Measurements from ENCODE around the gene APMAP.

APMAP gene, protein sequence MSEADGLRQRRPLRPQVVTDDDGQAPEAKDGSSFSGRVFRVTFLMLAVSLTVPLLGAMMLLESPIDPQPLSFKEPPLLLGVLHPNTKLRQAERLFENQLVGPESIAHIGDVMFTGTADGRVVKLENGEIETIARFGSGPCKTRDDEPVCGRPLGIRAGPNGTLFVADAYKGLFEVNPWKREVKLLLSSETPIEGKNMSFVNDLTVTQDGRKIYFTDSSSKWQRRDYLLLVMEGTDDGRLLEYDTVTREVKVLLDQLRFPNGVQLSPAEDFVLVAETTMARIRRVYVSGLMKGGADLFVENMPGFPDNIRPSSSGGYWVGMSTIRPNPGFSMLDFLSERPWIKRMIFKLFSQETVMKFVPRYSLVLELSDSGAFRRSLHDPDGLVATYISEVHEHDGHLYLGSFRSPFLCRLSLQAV

DNA sequence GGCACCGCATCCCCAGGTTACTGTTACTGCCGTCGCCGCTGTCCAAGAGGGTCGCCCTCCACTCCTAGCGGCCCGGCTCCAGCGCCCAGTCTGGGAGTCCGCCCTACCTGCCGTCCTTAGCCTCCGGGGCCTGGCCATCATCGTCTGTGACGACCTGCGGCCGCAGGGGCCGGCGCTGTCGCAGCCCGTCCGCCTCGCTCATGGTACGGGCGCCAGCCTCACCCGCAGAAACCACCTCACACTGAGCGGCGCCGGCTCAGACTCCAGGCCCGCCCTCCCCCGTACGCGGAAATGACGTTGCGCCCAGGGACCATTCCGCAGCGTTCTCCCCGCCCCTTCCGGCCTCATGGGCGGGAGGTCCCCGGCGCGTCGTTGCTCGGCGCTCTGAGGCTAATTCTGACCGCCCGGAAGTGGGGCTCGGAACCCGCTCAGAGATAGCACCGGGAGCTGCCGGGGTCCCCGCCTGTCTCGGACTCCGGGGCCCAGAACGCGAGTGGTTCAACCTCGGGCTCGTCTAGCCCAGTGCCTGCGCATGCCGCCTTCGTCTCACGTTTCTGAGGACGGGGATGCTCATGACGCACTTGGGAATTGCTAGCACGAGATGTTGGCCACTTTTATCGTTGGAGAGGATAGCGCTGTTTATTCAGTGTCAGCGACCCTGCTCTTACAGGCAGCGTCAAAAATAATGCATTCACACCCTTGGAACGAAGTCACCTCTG, at the start of gene APMAP:
TSS of gene APMAP (minus strand) at position 265 of the 719 bp plus-strand sequence. CDS start at position 202, 63 bp downstream.
- peak; percentile 96 for DNase-seq (ENCODE audit: low read depth)

DNA sequence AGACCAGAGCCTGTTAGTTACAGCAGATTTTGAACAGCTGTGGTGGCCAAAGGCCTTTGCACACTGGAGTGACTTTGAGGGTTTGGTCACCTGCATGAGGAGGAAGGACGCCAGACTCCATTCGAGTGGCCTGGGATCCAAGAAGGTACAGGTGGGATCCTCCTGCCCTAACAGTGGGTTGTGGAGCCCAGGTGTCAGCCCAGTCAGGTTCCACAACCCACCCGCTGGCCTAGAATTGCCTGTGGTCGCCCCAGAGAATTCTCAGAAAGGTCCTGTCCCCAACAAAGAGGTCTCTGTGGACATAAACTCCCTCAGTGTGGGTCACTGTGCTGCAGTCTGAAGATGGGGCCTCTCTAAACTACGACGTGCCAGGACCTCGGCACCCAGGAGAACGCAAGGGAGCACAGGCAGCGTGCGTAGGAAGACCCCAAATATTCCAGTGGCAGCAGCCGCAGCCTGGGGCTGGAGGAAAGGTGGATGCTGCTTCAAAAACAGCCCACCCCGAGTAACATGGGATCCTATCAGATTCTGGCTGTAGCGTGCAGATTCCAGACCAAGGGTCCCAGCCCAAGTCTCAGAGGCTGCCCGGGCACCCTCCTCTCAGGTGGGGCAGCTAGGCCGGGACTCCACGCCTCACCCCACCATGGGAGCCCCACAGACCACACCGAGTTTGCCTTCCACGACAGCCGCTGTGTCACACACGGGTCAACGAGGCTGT, 49.4 kb upstream of the APMAP start:
- DNase-seq (ENCODE audit: low read depth) = no peak

DNA sequence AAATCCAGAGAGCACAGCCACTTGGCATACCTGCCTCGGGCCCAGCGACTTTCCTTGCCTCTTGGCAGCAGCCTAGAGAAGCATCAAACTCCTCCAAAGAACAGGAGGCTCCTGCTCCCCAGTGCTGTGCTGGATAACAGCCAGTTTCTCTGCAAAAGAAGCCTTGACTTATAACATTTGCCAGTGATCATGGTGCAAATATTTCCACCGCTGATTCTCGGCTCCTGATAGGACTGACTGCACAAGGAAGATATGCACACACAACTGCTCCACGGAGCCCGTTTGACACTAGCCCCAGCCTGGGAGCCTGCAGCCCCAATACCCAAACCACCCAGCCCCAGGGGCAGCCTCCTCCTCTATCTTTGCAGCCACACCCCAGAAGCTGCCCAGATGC, 47.9 kb upstream of the APMAP start:
- DNase-seq (ENCODE audit: low read depth) = no peak

DNA sequence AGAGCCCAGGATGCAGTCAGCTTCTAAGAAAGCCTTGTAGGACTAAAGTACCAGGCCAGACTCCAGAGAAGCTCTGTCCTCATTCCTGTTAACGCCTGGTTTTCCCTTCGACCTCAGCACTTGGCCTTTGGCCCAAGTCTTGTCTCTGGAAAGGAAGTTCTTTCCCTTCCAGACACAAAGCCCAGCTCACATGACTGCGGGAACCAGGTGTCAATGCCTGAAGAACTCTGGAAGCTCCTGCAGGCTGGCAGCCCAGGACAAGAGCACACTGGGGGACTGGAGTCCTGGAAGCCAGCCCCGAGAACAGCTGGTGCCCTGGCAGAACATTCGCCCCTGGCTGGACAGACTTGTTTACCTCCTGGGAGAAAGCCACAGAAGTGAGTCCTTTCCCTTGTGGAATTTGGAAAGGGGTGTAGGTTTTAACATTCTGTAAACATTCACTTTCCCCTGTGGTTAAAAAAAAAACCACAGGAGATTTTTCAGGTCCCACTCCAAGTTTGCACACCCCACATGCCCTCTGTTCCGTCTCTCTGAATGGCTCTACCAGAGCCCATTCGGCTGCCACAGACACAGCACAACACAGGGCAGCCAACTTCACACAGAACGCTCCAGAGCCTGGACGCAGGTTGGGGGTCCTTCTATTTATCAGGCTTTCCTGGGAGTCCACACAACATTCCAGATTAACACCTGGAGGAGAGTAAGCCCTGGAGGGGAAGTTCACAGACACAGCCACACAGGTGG, 47.3 kb upstream of the APMAP start:
- no peak for DNase-seq (ENCODE audit: low read depth)

DNA sequence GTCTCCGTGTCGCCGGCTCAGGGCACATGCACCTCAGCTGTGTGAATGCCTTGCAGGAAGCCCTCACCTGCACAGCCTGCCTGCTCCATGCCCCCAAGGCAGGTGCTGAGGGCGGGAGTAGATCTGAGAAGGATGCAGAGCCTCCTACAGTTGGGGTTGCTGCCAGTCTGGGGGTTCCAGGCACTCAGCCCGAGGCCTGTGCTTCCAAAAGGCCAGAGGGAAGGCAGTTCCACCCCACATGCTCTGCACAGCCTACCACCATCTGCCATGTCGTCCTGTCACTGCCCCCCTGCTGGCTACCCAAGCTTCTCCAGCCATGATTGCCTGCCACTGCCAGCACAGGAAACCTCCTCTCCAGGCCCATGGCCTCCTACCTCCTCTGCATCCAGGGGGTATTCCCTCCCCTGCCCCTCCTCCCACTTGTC, 46.1 kb upstream of the APMAP start:
- DNase-seq (ENCODE audit: low read depth) = no peak

DNA sequence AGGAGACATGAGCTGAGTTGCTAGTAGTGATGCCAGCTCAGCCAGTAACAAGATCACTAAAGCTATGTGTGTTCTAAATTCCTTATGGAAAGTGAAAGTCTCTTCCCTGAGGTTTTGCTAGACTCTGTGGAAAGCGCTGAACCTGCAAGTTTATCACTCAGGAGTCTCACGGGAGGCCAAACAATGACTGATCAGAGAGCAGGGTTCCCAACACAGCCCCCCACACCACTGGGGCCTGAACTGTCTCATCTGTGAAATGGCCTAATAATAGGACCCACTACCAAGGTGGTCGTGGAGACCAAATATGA, 45.5 kb upstream of the APMAP start:
- DNase-seq (ENCODE audit: low read depth) = no peak

DNA sequence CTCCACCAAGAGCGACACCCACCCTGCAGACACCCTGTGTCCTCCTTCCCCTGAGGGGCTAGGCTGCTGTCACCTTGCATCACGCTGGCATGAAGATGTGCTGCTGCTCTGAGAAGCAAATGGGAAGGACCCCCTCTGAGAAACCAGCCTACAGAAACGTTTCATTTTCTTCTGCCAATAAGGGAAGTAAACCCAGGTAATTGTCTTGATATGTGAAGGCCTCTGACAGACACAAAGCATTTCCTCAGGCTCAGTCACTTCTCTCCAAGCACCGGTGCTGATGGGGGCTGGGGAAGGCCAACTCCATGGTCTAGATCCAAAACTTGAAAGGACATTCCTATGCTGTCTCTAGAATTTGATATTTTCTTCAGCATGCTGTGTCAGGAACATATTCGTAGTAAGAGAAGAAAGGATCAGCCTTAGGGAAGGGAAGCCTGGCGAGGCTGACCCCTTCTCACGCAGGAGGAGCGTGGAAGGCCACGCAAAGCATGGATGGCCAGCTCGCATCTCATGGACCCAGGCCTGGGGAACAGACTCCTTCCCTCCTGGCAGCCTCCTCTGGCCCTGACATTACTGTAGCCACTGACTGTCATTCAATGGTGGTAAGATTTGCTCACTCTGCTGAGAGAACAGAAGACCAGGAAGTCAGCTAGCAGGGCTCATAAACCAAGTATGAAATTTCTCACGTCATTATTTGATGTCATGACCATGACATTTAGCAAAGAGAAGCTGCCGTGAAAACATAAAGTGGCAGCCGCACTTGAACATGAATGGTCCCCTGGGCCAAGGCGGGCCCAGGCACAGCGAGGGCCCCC, 44.9 kb upstream of the APMAP start:
- no peak for DNase-seq (ENCODE audit: low read depth)

DNA sequence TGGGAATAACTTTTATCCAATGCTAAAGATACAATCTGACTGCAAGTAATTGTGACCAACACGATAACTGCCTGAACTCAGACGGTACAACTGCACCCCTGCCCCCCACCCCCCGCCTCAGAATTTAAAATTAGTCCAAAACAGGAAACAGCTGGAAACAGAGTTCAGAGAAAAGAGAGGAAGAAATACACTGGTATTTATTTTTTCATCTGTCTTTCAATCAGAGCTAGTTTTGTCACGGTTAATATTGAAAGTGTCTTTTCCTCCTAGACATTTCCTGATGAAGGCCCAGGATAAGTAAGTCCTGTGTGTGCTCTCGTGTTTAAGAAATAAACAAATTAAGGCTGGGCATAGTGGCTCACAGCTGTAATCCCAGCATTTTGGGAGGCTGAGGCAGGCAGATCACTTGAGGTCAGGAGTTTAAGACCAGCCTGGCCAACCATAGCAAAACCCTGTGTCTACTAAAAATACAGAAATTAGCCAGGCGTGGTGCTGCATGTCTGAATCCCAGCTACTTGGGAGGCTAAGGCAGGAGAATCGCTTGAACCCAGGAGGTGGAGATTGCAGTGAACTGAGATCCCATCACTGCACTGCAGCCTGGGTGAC, 43.9 kb upstream of the APMAP start:
- DNase-seq (ENCODE audit: low read depth) = no peak

DNA sequence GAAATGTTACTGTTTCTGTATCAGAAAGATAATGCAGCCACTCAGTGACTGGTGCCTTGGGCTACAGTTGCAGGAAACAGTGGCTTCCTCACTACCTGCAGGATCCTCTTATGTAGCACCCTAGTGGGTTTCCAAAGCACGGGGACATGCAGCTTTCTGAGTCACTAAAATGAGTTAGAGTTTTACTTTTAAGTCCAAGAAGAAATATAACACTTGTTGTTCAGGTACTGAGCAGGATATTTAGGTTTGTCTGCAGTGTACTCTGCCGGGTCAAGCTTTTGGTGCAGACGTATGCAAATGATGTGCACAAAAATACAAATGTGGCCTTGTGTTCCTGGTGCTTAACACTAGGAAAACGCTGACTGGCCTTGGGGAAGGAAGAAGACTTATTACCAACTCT, 43.4 kb upstream of the APMAP start:
- DNase-seq (ENCODE audit: low read depth) = no peak

DNA sequence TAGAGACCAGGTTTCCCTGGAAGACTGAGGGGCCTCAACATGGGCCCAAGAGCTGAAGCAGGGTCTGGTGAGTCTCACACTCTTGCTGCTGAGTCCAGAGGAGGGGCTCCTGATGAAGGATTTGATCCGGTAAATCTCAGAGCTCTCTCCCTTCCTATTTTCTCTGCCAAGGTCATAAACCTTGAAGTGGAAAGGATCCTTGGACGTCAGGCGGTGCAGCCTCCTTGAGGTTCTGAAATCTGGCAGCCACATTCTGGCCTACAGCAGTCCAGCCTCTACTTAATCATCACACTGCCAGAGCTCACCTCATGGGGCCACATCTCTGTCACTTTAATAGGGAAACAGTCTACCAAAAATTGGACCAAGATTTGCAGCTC, 41.4 kb upstream of the APMAP start:
- DNase-seq (ENCODE audit: low read depth) = no peak

DNA sequence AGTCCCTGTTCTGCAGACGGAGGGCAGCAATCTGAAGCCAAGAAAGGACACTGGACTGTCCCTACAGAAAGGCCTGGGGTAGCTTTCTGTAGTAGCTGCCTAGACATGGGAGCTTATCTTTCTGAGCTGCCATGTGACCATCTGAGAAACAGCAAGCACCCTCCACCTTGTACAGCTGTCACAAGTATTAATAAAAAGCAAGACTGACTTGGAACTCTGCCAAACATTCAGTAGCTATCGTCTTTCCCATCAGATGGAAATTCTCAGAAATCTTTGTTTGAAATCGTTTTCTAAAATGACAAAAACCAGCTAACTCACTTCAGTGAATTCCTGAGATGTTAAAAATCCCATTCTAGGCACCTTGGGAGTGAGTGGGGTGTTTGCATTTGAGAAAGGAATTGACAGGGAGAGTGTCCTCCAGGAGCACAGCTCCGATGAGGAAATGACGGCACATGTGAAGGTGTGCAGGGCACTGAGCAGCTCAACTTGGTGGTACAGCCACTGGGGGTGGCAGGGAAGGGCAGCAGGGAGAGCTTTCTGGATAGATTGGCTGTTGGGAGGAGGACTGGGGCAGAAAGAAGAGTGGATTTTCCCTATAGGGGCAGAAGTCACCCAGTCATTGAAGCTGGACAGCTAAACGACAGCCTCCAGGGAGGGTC, 40.8 kb upstream of the APMAP start:
- DNase-seq (ENCODE audit: low read depth) = no peak

DNA sequence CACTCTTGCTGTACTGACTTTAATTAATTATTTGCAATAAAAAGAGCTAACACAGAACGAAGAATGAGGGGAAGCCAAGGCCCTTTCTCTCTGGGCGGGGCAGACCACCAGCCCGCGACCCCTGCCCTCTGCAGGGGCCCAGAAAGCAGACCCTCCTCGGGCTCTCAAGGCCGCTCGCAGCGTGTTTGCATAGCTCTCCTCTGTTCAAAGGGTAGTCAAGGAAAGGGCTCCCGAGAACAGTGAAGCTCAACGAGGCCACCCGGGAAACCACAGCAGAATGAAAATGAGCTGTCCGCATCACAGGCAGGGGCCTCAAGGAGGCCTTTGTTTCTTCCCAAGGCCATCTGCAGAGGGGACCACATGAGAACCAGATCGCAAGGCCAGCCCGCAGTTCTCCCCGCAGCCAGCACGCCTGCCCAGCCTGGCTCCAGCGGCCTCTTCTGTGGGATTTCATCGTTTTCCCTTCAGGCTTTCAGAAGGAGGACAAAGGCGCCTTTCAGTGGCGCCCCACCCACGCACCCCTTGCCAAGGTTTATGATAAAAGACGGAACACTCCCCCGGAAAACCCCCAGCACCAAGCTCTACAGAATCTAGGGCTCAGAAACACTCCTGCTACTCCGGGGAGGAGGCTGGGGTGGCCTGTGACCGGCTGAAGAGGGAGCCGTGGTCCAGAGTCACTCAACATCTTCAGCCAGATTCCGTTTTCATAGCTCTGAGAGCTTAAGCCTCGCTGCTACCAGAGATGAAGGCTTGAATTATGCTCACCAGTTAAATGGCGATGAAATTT, 40.1 kb upstream of the APMAP start:
- no peak for DNase-seq (ENCODE audit: low read depth)

DNA sequence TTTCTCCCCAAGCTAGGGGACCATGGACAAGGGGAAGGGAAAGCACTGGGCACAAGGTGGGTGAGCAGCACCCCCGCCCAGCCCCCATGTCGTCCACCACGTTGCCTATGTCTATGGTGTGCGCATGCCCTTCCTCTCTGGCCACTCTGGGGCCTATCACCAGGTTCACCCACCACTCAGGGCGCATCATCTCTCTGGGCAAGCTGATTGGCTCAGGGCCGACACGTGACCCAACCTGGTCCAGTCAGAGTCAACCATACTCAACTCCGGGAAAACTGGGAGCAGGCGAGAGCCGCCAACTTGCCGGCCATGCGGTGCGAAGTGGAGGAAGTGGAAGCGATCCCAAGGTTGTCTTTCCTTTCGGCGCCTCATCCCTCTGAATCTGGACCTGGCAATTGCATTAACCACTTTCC, 39.5 kb upstream of the APMAP start:
- no peak for DNase-seq (ENCODE audit: low read depth)

DNA sequence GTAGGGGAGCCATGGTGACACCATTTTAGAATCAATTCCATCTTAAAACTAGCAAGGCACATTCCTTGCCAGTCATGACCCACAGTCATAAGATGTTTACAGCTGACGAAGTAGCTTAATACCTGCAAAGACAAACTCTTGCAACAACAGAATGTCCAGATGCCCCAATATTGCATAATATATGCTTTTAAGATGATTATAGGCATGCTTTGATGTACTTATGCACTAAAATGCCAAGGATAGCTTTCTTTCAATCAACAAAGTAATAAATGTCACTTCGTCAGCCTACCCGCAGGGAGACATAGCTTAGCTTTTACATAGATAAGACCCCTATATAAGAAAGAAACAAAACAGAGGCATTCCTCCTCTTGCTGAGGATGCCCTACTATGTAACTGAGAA, 38.7 kb upstream of the APMAP start:
- DNase-seq (ENCODE audit: low read depth) = no peak

DNA sequence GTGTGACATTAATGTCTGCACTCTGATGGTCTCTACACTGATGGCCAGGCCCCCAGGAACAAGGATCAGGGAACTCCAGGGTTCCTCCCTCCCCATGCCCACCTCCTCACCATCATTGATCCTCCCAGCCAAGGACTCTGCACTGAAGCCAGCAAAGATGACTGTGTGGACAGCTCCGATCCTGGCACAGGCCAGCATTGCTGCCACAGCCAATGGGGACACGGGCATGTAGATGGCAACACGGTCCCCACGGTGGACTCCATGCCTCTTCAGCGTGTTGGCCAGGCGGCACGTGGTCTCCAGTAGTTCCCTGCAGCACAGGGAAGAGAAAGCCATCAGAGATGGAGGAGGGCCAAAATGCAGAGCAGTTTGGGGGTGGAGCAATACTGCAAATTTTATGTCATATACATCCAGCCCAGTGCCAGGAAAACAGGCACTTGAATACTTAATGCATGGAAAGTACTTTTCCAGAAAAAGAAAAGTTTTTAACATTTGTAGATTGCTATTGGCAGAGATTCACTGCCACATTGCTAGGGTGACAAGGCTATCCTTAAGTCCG, 38.2 kb upstream of the APMAP start:
- no peak for DNase-seq (ENCODE audit: low read depth)

DNA sequence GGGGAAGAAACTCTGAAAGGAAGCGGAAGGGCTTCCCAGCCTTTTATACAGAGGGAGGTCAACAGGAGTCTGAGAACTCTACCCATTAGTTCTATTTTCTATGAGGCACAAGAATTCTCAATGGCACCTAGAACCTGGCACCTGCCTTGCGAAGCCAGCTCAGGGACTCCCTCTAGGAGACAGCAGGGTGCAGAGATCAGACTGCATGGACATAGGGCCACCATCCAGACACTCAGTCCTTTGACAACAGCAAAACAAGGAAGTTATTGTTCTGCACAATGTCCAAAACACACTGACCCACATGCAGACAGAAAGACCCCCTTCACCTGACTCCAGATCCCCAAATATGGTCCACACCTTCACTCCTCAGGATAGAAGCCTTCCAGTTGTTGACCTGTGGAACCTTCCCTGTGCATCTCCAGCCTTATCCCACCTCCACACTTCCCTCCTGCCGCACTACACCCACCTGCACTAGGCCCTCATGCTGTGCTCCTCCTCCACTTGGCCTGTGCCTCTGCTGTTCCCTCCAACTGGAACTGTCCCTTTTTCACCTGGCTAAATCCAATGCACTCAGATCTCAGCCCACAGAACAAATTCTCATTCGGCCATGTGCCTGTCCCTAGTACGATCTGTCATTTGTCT, 37.6 kb upstream of the APMAP start:
- DNase-seq (ENCODE audit: low read depth) = no peak

DNA sequence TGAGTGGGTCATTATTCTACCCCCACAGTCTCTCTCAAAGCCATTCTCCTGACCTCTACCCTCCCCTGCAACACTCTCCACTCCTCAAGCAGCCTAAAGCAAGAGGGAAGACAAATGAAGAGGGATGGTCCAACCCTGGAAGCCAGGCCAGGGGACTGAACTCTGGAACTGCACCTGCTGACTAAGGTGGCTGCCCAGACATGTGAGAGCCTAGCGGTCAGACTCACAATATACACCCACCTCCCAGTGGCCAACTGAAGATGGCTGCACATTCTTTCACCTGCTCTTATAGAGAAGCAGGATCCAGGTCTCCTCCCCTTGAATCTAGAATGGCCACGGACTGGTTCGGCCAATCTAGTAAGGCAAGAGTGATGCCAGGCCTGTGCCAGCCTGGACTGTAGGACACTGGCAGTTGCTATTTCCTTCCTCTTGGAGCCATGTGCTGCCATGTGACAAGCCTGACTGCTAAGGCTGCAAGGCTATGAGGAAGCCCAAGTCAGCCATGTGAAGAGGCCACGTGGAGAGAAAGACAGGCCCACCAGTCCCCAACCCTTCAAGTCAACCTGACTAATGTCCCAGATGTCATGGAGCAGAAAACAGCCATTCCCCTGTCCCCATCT, 33.5 kb upstream of the APMAP start:
- no peak for DNase-seq (ENCODE audit: low read depth)

DNA sequence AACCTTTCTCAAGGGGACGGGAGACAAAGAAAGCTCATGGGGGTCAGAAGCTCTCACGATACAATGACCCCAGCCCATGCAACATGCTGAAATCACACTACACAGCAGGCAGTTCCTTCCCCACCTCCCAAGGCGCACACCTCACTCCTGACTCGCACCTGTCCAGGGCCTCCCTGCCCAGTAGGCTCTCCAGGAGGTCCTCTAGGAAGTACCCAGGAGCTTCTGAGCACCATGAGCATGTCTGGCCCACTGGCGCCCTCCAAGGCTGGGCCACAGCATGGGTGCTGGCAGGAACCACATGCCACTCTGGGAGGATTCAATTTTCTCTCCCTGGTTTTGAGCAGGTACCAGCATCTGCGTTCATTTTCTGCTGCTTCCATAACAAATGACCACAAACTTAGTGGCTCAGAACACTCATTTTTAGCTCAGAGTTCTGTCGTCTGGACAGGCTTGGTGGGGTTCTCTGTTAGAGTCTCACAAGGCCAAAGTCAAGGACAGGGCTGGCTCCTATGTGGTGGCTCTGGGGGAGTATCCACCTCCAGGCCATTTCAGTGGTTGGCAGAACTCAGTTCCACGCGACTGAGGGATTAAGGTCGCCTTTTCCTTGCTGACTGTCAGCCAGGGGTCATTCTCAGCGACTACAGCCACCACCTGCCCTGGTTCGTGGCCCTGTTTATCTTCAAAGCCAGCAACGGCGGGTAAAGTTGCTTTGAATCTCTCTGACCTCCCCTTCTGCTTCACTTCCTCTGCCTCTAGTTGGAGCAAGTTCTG, 32.7 kb upstream of the APMAP start:
- no peak for DNase-seq (ENCODE audit: low read depth)

Measured in activated T-helper 9 cell treated with anti-CD3 and anti-CD28 coated beads, Interleukin-2, amount 50 U/mL, for 16 hours (primary cell).